Naive thymus-derived CD8-positive, alpha-beta T cell (primary cell): ENCODE data around the gene ZYX. TPM values are rescaled to one million over a fixed set of nuclear protein-coding genes. Genes with fewer than 3 reads are reported as not detected.
A peak's percentile ranks its signal among the peaks of the same experiment; 100 is the strongest.

Experiments used
- ATAC-seq, 2 donors: fragments of 150-1000 bp; cut with Tn5 transposase in 1 of 2; sonication (Bioruptor Pico), chemical (Tn5 transposase) in 1 of 2; 1 replicate in 1 of 2; 2 replicates in 1 of 2; pipeline ENCODE4 v1.10.0; 2021; ENCODE audit warnings: mild to moderate bottlenecking in 2 of 2, moderate library complexity in 2 of 2
- POLR2A ChIA-PET: fragments of 350-600 bp; sonication (Branson Sonifier 250); formaldehyde crosslinking; loops from one replicate; lab custom pipeline; 2021; ENCODE audit warnings: antibody characterized with exemption; lab: Charles Lee
- DNase-seq, 10 donors: peaks; one replicate each; pipeline versions ENCODE4 v3.0.0 to v3.0.0-alpha.2; 2020 to 2022
- H3K27ac Mint-ChIP-seq, 10 donors: one replicate each; pipeline ENCODE4 v1.8.0; 2020 to 2022; ENCODE audit warnings: mild to moderate bottlenecking in 10 of 10, mixed read lengths in 10 of 10, moderate library complexity in 4 of 10, inconsistent platforms in 1 of 10
- H3K27me3 Mint-ChIP-seq, 5 donors: one replicate each; pipeline ENCODE4 v1.8.0; 2021 to 2022; ENCODE audit warnings: mixed read lengths in 5 of 5
- H3K36me3 Mint-ChIP-seq, 3 donors: one replicate each; pipeline ENCODE4 v1.8.0; 2020 to 2022; ENCODE audit warnings: mixed read lengths in 3 of 3, mild to moderate bottlenecking in 2 of 3, inconsistent platforms in 1 of 3
- H3K4me1 Mint-ChIP-seq, 4 donors: one replicate each; pipeline ENCODE4 v1.8.0; 2021 to 2022; ENCODE audit warnings: mixed read lengths in 4 of 4
- H3K4me3 Mint-ChIP-seq, 10 donors: one replicate each; pipeline ENCODE4 v1.8.0; 2020 to 2022; ENCODE audit warnings: mild to moderate bottlenecking in 10 of 10, mixed read lengths in 10 of 10, moderate library complexity in 6 of 10, inconsistent platforms in 1 of 10
- H3K9me3 Mint-ChIP-seq, 9 donors: one replicate each; pipeline ENCODE4 v1.8.0; 2020 to 2022; ENCODE audit warnings: mixed read lengths in 9 of 9, mild to moderate bottlenecking in 3 of 9, inconsistent platforms in 1 of 9, moderate library complexity in 1 of 9
- polyA plus RNA-seq, 3 donors: library from polyadenylated mRNA; unstranded; fragments of 300-500 nt; fragmentation: Illumina TruSeq; gene quantifications; one replicate each; pipeline ENCODE4 v1.2.3, GENCODE V29; 2021
- total RNA-seq, 8 experiments: library from RNA in 2 of 8; stranded (reverse) in 2 of 8; gene quantifications; one replicate each; pipeline ENCODE4 v1.2.3 and lab custom pipeline; 2021 to 2026

The ZYX gene
- total and polyA plus RNA-seq, 5 experiments from 2014 or later: 58.6 to 151 (median 138) TPM

DNA sequence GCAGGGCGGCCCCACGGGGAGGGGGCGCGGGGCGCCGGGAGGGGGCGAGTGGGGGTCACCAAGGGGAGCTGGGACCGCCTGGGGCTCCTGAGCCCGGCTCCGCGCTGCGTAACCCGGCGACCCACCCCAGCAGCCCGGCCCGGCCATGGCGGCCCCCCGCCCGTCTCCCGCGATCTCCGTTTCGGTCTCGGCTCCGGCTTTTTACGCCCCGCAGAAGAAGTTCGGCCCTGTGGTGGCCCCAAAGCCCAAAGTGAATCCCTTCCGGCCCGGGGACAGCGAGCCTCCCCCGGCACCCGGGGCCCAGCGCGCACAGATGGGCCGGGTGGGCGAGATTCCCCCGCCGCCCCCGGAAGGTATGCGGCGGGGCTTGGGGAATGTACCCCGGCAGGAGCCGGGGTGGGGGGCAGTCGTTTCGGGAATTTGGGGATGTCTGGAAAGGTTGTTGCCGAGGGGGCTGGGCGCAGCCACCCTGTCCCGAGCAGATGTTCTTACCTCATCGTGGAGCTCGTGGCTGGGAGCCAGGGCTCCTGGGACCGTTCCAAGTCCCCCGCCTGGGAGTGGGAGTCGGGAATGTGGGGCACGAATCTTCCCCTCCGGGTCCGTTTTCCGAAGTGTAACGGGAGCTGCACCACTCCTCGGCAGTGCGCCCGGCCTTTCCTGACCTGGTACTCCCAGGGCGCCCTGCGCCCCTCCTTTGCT is 431 bp downstream of the ZYX start:
- H3K4me1 Mint-ChIP-seq: peaks cover 24 to 44% (median 32%) of the 10 kb centered on the region in 4 donors
- H3K27me3 Mint-ChIP-seq: no peaks in the 10 kb centered on the region
- DNase-seq: no peak
- H3K9me3 Mint-ChIP-seq: no peaks in the 10 kb centered on the region
- H3K27ac Mint-ChIP-seq: peak overlapping the region in 4 of 10 donors; percentile 35 to 89 (median 82)
- H3K4me3 Mint-ChIP-seq: peak overlapping the region in 4 of 10 donors; percentile 21 to 74 (median 49)
- peaks cover 0 to 9% (median 0%) of the 10 kb centered on the region in 3 donors for H3K36me3 Mint-ChIP-seq
- ATAC-seq: peak; percentile 2 to 16
- POLR2A ChIA-PET: interaction anchor here (1.2 to 7.2 kb wide), 6 partner anchors 10 to 141 kb away, joined by 3 to 184 read pairs (median 6); partner anchors contain the start of genes EPHA1 and GSTK1

DNA sequence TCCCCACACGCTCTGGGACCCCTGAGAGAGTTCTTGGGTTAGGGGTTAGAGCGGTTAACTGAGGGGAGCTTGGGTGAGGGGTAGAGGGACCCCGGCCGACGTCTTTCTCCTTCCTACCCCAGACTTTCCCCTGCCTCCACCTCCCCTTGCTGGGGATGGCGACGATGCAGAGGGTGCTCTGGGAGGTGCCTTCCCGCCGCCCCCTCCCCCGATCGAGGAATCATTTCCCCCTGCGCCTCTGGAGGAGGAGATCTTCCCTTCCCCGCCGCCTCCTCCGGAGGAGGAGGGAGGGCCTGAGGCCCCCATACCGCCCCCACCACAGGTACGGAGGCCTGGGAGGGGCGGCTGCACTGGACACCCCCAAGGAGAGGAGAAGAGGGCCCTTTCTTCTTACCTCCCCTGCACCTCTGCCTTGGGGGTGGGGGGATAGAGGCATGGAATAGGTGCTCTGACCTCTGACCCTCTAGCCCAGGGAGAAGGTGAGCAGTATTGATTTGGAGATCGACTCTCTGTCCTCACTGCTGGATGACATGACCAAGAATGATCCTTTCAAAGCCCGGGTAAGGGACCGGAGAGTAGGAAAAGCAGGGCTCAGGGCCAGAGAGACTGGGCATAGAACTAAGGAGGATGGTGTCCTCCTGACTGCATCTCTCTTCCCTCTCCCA is 1.1 kb downstream of the ZYX start:
- Mint-ChIP-seq H3K27ac (peak overlapping the region in 4 of 10 donors; percentile 35 to 89 (median 85)), H3K27me3 (no peaks in the 10 kb centered on the region), H3K36me3 (peaks cover 0 to 9% (median 0%) of the 10 kb centered on the region in 3 donors), H3K4me1 (peaks cover 22 to 38% (median 25%) of the 10 kb centered on the region in 4 donors), H3K4me3 (peak overlapping the region in 1 of 10 donors; percentile 74), H3K9me3 (no peaks in the 10 kb centered on the region)
- ATAC-seq (no peak), DNase-seq (no peak)
- POLR2A ChIA-PET: interaction anchor here (1.2 to 7.2 kb wide), 6 partner anchors 9 to 119 kb away, joined by 3 to 184 read pairs (median 6); partner anchors contain the start of genes EPHA1, FAM131B and GSTK1

DNA sequence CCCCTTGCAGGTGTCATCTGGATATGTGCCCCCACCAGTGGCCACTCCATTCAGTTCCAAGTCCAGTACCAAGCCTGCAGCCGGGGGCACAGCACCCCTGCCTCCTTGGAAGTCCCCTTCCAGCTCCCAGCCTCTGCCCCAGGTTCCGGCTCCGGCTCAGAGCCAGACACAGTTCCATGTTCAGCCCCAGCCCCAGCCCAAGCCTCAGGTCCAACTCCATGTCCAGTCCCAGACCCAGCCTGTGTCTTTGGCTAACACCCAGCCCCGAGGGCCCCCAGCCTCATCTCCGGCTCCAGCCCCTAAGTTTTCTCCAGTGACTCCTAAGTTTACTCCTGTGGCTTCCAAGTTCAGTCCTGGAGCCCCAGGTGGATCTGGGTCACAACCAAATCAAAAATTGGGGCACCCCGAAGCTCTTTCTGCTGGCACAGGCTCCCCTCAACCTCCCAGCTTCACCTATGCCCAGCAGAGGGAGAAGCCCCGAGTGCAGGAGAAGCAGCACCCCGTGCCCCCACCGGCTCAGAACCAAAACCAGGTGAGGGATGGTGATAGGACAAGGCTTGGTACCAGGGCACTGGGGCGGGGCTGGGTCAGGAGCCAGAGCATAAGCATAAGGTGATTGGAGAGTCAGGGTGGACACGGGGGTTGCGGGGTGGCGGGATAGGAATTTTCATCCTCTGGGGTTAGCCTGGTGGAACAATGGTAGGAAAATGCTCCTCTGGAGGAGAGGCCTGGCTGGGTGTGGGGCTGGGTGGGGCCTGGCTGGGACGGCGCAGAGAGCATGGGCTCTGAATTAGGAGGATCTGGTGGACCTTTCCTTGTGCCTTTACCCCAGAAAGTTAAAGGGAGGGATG is 1.9 kb downstream of the ZYX start:
- peaks cover 0 to 13% (median 0%) of the 10 kb centered on the region in 3 donors for H3K36me3 Mint-ChIP-seq

DNA sequence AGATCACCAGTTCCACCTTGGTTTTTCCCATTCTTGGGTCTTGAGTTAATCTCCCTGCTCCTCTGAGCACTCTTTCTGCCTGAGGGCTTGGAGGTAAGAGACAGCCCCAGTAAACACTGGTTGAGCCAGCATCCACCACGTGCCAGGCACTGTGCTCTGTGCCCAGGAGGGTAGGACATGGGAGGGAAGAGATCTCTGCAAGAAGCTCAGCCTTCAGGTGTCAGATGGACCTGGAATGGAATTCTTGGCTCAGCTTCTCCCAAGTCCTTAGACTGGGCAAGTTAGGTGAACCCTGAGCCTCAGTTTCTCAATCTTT is 2.5 kb downstream of the ZYX start:
- H3K27ac Mint-ChIP-seq: no peak overlapping the region
- H3K4me1 Mint-ChIP-seq: peaks cover 15 to 28% (median 18%) of the 10 kb centered on the region in 4 donors
- peak overlapping the region in 1 of 10 donors; percentile 74 for H3K4me3 Mint-ChIP-seq
- peaks cover 0 to 13% (median 0%) of the 10 kb centered on the region in 3 donors for H3K36me3 Mint-ChIP-seq
- H3K9me3 Mint-ChIP-seq: no peaks in the 10 kb centered on the region
- no peak for DNase-seq
- no peaks in the 10 kb centered on the region for H3K27me3 Mint-ChIP-seq
- no peak for ATAC-seq
- POLR2A ChIA-PET: interaction anchor here (0.9 to 7.2 kb wide), 11 partner anchors 8 to 575 kb away, joined by 3 to 184 read pairs (median 7); partner anchors contain the start of genes CASP2, EPHA1, FAM131B and GSTK1

More for the DNA sequence above, 1.9 kb downstream of the ZYX start:
- H3K27ac Mint-ChIP-seq: peak overlapping the region in 3 of 10 donors; percentile 83 to 89 (median 87)
- POLR2A ChIA-PET: interaction anchor here (1.2 to 7.2 kb wide), 6 partner anchors 8 to 120 kb away, joined by 4 to 184 read pairs (median 14); partner anchors contain the start of genes EPHA1, FAM131B and GSTK1
- ATAC-seq (no peak), DNase-seq (no peak)
- H3K4me1 Mint-ChIP-seq: peaks cover 19 to 34% (median 24%) of the 10 kb centered on the region in 4 donors
- H3K4me3 Mint-ChIP-seq: peak overlapping the region in 1 of 10 donors; percentile 74
- no peaks in the 10 kb centered on the region for H3K9me3 Mint-ChIP-seq
- no peaks in the 10 kb centered on the region for H3K27me3 Mint-ChIP-seq

DNA sequence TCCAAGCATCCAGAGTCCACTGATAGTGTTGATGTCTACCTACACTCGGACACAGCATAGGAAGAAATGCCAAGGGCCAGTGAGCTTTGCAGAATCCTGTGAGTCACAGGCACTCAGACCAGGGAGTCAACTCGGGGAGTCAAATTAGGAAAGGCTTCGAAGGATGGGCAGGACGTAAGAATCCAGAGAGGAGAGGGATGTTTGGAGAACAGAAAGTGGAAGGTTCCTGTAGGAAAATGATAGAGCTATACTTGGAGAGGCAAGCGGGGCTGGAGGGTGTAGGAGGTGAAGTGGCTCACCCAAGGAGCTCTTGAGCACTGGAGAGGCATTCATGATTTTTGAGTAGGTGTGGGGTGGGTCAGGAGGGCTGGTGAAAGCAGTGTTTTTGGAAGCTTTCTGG is 3.0 kb downstream of the ZYX start:
- peaks cover 0 to 17% (median 0%) of the 10 kb centered on the region in 3 donors for H3K36me3 Mint-ChIP-seq
- DNase-seq: no peak
- no peak overlapping the region for H3K27ac Mint-ChIP-seq
- peaks cover 9 to 24% (median 15%) of the 10 kb centered on the region in 4 donors for H3K4me1 Mint-ChIP-seq
- POLR2A ChIA-PET: interaction anchor here (0.9 to 7.2 kb wide), 10 partner anchors 9 to 575 kb away, joined by 3 to 184 read pairs (median 8); partner anchors contain the start of genes CASP2, EPHA1 and GSTK1
- no peaks in the 10 kb centered on the region for H3K27me3 Mint-ChIP-seq
- H3K4me3 Mint-ChIP-seq: no peak overlapping the region
- no peak for ATAC-seq
- no peaks in the 10 kb centered on the region for H3K9me3 Mint-ChIP-seq

DNA sequence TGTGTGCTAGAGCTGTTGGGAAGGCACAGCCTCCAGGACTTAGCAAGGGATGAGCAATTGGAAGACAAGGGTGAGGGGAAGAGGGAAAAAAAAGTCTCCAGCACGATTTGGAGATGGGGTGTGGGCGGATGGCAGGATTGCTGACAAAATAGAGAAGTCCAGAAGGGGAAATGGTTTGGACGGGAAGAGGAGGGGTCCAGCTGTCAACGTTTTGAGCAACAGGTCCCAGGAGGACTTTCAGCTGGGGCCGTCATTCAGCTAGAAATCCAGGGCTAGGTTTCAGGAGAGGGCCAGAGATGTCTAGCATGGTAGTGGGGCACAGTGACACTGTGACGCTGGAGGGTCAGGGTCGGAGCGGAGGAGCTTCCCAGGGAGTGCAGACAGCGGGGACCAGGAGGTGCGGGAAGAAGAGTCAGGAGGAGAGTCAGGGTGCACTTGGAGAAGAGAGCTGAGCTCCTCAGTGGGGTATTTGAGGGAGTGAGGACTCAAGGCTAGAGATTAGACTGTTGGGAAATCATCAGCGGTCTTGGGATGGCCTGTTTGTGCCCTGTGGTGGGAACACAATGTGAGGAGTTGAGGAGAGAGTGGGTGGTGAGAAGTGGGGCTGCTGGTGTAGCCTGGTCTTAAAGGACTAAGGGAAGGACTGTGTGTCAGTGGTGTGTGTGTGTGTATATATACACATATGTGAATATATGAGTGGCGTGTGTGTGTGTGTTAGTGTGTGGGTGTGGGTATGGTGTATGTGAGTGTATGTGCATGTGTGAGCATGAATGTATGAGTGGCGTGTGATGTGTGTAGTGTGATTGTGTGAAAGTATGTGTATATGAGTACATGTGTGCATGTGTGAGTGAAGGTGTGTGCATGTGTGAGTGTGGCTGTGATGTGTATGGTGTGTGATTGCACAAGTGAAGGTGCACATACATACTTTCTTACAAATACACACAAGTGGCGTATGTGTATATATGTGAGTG is 3.8 kb downstream of the ZYX start:
- Mint-ChIP-seq H3K9me3 (no peaks in the 10 kb centered on the region), H3K27me3 (no peaks in the 10 kb centered on the region), H3K4me1 (peaks cover 6 to 24% (median 15%) of the 10 kb centered on the region in 4 donors), H3K4me3 (no peak overlapping the region), H3K36me3 (peaks cover 0 to 23% (median 0%) of the 10 kb centered on the region in 3 donors), H3K27ac (no peak overlapping the region)
- DNase-seq (no peak), ATAC-seq (no peak)
- POLR2A ChIA-PET: interaction anchor here (1.0 to 7.2 kb wide), 11 partner anchors 8 to 576 kb away, joined by 3 to 184 read pairs (median 8); partner anchors contain the start of genes EPHA1 and GSTK1

DNA sequence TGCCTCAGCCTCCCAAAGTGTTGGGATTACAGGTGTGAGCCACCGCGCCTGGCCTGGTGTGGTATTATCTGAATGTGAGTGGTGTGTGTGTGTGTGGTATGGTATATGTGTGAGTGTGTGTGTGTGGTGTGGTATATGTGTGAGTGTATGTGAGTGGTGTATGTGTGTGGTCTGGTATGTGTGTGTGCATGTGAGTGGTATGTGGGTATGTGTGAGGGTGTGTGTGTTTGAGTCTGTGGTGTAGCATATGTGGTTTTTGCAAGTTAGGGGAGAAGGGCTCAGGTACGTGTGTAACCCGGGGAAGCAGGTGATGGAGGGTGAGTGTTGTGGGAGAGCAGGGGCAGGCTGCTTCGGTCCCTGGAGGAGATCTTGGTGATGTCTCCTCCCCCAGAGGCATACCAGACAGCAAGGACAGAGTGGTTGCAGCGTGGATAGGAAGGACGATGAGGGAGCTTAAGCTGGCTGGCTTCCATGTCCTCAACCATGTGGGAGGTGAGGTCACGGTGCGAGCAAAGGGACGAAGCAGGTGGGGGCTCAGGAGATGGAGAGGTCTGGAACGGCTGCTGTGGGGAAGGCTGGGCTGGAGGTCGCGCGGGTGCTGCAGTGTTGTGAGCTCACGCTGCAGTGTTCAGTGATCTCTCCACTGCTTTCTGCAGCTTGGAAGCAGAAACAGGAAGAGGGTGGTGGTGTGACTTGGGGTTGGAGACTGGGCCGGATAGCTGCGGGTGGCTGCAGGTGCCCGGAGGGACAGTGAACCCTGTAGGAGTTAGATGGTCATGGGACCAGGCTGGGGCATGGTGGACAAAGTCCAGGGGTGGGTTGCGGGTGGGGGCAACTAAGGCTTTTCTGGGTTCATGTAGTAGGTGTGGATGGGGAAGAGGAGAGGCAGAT is 5.0 kb downstream of the ZYX start:
- POLR2A ChIA-PET: interaction anchor here (1.0 to 3.6 kb wide), 6 partner anchors 9 to 30 kb away, joined by 3 to 23 read pairs (median 10); partner anchors contain the start of gene EPHA1
- H3K4me1 Mint-ChIP-seq: peaks cover 9 to 26% (median 18%) of the 10 kb centered on the region in 4 donors

DNA sequence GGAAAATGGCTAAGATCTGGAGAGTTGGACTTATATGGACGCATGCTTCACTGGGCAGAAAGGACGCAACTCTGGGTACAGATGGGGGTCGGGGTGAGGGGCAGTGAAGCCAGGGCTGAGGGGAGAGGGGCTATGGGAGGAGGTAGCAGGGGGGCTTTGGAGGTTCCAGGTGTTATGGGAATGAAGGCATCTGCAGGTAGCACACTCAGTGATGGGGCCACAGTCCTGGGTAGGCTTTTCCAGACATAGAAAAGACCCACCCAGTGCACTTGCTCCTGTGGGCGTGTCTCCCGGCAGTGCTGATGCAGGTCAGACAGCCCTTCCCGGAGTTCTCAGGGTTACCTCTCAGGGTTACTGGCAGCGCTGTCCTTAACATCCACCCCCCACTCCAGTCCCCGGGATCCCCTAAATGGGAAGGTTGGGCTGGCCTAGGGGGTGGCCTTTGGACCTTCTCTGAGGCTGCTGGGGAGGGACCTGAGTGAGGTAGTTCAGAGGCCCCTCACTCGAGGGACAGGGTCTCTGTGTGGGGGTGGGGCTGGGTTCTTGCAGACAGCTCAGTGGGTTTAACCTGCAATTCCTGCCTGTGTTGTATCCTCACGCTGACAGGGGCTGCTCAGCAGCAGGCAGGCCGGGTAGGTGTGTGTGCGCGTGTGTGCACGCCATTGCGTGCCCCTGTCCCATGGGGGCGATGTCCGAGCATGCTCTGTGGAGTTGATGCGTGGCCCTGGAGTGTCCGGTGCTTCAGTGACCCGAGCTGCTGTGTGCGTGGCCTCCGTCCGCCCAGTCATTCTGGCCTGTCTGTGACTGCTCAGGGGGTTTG is 6.2 kb downstream of the ZYX start:
- Mint-ChIP-seq H3K9me3 (no peaks in the 10 kb centered on the region), H3K27ac (peak overlapping the region in 8 of 10 donors; percentile 53 to 85 (median 68)), H3K4me3 (no peak overlapping the region), H3K27me3 (no peaks in the 10 kb centered on the region), H3K4me1 (peaks cover 9 to 26% (median 18%) of the 10 kb centered on the region in 4 donors), H3K36me3 (peaks cover 0 to 47% (median 0%) of the 10 kb centered on the region in 3 donors)
- POLR2A ChIA-PET: interaction anchor here (0.8 to 11.9 kb wide), 5 partner anchors 8 to 107 kb away, joined by 3 to 91 read pairs (median 9); partner anchors contain the start of gene EPHA1
- no peak for ATAC-seq
- DNase-seq: no peak

More for the DNA sequence above, 5.0 kb downstream of the ZYX start:
- H3K36me3 Mint-ChIP-seq: peaks cover 0 to 35% (median 0%) of the 10 kb centered on the region in 3 donors
- no peaks in the 10 kb centered on the region for H3K9me3 Mint-ChIP-seq
- no peak overlapping the region for H3K27ac Mint-ChIP-seq
- H3K4me3 Mint-ChIP-seq: no peak overlapping the region
- peak; percentile 42 to 58 for ATAC-seq
- peak in 7 of 10 donors; percentile 26 to 66 (median 57) for DNase-seq
- no peaks in the 10 kb centered on the region for H3K27me3 Mint-ChIP-seq

DNA sequence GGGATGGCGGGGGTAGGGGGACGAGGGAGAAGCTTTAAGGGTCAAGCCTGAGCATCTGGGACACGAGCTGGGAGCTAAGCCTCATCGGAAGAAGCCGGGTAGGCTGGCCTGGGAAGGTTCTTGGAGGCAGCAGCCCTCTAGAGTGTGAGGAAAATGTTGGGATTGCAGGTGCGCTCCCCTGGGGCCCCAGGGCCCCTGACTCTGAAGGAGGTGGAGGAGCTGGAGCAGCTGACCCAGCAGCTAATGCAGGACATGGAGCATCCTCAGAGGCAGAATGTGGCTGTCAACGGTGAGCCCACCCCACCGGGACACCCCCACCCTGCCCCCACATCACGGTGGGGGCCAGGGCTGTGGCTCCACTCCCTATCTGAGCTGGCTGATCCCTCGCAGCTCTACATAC is 6.9 kb downstream of the ZYX start:
- peak overlapping the region in 1 of 10 donors; percentile 13 for H3K4me3 Mint-ChIP-seq

More for the DNA sequence above, 6.9 kb downstream of the ZYX start:
- peaks cover 6 to 27% (median 15%) of the 10 kb centered on the region in 4 donors for H3K4me1 Mint-ChIP-seq
- H3K27me3 Mint-ChIP-seq: no peaks in the 10 kb centered on the region
- ATAC-seq (no peak), DNase-seq (no peak)
- no peaks in the 10 kb centered on the region for H3K9me3 Mint-ChIP-seq
- POLR2A ChIA-PET: interaction anchor here (0.8 to 11.9 kb wide), 5 partner anchors 8 to 108 kb away, joined by 3 to 91 read pairs (median 9); partner anchors contain the start of gene EPHA1
- peaks cover 0 to 47% (median 0%) of the 10 kb centered on the region in 3 donors for H3K36me3 Mint-ChIP-seq
- H3K27ac Mint-ChIP-seq: peak overlapping the region in 9 of 10 donors; percentile 14 to 85 (median 64)
